ENCODE data around the gene PACSIN2.

DNA sequence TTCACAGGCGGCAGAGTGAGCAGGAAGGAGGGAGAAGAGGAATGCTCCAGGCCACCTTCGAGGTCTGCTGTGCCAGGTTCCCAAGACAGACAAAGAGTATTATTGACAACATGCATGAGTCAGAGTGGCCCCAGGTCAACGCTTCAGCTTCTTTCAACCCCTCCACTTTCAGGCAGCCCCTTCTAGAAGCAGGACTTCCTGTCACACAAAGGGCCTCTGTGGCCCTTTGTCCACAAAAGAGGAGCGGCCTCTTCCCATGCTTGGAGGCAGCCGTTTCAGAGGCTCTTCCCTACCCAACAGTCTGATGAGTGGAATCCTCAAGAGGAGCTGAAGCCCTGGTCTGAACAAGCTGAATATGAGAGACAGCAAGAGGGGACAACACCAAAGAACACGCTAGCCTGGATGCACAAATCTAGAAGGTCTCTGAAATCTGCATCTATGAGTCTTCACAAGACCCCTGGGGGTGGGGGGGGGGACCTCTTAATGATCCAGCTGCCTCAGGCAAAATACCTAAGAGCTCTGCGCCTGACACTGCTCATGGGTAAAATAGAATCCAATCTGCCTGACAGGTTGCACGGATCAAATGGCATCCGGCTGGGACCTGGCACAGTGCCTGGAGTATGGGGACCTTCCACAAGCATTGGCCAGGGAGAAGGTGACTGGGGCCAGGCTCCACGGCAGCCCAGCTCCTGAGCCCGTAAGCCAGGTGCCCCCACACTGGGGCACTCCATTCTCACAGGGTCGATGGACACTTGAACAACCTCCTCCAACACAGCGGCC is 67.5 kb downstream of the PACSIN2 start:
- no peak for TF ChIP-seq CCAR2 (optimal IDR thresholded peaks at IDR 0.05; ENCODE audit: low read depth, low read length)
- TF ChIP-seq FOSL1 (CRISPR knock-in tag; IDR thresholded peaks at IDR 0.05; ENCODE audit: borderline replicate concordance), result peak; percentile 84
- TF ChIP-seq, protein P1, sequence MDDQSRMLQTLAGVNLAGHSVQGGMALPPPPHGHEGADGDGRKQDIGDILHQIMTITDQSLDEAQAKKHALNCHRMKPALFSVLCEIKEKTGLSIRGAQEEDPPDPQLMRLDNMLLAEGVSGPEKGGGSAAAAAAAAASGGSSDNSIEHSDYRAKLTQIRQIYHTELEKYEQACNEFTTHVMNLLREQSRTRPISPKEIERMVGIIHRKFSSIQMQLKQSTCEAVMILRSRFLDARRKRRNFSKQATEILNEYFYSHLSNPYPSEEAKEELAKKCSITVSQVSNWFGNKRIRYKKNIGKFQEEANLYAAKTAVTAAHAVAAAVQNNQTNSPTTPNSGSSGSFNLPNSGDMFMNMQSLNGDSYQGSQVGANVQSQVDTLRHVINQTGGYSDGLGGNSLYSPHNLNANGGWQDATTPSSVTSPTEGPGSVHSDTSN (CRISPR knock-in tag; IDR thresholded peaks at IDR 0.05; ENCODE audit: borderline replicate concordance), result no peak
- TF ChIP-seq, protein P2, sequence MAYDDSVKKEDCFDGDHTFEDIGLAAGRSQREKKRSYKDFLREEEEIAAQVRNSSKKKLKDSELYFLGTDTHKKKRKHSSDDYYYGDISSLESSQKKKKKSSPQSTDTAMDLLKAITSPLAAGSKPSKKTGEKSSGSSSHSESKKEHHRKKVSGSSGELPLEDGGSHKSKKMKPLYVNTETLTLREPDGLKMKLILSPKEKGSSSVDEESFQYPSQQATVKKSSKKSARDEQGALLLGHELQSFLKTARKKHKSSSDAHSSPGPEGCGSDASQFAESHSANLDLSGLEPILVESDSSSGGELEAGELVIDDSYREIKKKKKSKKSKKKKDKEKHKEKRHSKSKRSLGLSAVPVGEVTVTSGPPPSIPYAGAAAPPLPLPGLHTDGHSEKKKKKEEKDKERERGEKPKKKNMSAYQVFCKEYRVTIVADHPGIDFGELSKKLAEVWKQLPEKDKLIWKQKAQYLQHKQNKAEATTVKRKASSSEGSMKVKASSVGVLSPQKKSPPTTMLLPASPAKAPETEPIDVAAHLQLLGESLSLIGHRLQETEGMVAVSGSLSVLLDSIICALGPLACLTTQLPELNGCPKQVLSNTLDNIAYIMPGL (CRISPR knock-in tag; IDR thresholded peaks at IDR 0.05; ENCODE audit: borderline replicate concordance in 1 of 2, low read depth in 1 of 2), result no peak; a peak in 1 of 4 replicates
- TF ChIP-seq, protein P3, sequence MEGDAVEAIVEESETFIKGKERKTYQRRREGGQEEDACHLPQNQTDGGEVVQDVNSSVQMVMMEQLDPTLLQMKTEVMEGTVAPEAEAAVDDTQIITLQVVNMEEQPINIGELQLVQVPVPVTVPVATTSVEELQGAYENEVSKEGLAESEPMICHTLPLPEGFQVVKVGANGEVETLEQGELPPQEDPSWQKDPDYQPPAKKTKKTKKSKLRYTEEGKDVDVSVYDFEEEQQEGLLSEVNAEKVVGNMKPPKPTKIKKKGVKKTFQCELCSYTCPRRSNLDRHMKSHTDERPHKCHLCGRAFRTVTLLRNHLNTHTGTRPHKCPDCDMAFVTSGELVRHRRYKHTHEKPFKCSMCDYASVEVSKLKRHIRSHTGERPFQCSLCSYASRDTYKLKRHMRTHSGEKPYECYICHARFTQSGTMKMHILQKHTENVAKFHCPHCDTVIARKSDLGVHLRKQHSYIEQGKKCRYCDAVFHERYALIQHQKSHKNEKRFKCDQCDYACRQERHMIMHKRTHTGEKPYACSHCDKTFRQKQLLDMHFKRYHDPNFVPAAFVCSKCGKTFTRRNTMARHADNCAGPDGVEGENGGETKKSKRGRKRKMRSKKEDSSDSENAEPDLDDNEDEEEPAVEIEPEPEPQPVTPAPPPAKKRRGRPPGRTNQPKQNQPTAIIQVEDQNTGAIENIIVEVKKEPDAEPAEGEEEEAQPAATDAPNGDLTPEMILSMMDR (CRISPR knock-in tag; IDR thresholded peaks at IDR 0.05), result 0 out of 2 replicates have a peak, but pooled peaks have one; percentile 3
- TF ChIP-seq BHLHE40 (IDR thresholded peaks at IDR 0.05; ENCODE audit: low read length), result no peak
- no peak for TF ChIP-seq ESRRA (CRISPR knock-in tag; IDR thresholded peaks at IDR 0.05; ENCODE audit: low read depth)
- no peak for TF ChIP-seq TARDBP (CRISPR knock-in tag; IDR thresholded peaks at IDR 0.05)
- TF ChIP-seq POLR2A (IDR thresholded peaks at IDR 0.05; ENCODE audit: insufficient read depth in 1 of 2, low read depth in 2 of 2, low read length in 2 of 2), result no peak
